UCSD-AML1 (cell line): ENCODE measurements around the gene ATG2B.

ENCODE experiments used
- DNase-seq: peaks from one replicate; lab custom pipeline; 2025; ENCODE audit not compliant: unreplicated experiment; lab: John Stamatoyannopoulos, UW

ATG2B gene

DNA sequence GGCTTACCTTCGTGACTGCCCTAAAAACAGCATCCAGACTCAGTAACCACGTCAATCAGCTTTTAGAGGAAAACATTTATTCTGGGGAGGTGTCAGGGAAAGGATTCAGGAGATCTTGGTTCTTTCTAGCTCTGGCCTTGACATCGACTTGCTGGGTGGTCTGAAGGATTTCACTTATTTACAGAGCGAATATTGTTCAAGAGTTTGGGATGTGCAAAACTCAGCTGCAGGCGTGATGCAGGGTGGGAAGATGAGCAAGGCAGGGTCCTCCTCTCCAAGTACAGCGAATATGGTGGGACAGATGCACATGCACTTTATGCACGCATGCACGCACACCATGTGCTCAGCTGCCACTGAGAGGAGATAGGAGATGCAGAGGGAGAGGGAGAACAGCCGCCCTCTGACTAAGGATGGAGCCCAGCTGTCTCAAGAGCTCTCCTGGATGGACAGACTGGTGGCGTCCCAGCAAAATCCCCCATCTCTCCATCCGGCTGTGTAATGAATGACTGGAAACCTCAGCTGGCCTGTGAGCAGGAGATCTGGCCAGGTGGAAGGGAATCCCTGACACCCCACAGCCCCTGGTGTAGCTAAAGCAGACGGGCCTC lies 131.5 kb downstream of the ATG2B start:
- DNase-seq: no peak

DNA sequence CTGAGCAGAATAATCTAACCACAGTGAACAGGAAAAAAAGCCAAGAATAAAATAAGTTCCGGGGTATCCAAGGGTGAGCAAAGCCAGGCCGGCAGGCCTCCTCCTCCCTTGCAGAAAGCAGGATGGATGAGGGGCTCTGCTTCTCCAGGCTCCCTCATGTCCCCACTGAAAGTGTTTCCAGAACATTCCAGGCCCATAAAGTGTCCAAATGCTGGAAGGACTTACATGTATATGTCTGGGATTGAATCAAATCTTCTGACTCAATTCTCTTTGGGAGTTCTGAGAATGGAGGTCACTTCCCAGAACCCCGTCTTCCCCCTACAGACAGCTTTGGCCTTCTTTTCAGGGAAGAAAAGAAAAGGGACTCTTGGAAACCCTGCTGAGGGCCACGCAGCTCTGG lies 132.1 kb downstream of the ATG2B start:
- no peak for DNase-seq

DNA sequence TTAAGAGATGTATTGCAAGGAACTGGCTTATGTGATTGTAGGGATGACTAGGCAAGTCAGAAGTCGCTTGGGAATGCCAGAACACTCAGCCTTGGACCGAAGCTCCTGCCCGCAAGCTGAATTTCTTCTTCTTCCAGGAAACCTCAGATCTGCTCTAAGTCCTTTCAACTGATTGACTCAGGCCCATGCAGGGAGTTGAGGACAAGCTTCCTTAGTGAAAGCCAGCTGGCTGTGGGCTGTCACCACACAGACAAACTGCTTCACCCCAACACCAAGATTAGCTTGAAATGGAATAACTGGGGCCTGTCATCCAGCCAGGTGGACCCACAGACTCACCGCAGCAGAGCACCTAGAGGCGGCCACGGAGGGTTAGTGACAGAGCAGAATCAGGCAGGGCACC lies 133.8 kb downstream of the ATG2B start:
- no peak for DNase-seq
